TTC549 (cell line): ENCODE data around the gene GRIA1.

ENCODE experiments used
- FAIRE-seq: peaks from 2 replicates; lab custom pipeline; 2012; peaks lifted over from hg19 to GRCh38; lab: Jason Lieb, UNC

Gene GRIA1

GRCh38 chr5:153551537-153552079 is 61.1 kb downstream of the GRIA1 start:
- FAIRE-seq = no peak

DNA sequence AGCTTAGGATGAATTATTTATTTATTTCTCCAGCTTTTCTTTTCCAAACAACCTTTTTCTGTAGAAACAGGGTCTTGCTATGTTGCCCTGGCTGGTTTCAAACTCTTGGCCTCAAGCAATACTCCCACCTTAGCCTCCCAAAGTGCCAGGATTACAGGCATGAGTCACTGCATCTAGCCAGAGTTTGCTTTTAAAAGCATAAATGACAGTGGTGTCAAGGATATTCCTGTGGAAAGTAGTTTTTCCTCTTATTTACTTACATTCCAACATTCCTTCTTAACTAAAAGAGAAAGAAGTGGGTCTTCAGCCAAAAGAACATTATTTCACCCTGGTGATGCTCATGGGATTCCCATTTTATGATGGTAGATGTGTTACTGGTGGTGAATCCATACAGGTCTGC is 62.4 kb downstream of the GRIA1 start:
- FAIRE-seq = no peak

DNA sequence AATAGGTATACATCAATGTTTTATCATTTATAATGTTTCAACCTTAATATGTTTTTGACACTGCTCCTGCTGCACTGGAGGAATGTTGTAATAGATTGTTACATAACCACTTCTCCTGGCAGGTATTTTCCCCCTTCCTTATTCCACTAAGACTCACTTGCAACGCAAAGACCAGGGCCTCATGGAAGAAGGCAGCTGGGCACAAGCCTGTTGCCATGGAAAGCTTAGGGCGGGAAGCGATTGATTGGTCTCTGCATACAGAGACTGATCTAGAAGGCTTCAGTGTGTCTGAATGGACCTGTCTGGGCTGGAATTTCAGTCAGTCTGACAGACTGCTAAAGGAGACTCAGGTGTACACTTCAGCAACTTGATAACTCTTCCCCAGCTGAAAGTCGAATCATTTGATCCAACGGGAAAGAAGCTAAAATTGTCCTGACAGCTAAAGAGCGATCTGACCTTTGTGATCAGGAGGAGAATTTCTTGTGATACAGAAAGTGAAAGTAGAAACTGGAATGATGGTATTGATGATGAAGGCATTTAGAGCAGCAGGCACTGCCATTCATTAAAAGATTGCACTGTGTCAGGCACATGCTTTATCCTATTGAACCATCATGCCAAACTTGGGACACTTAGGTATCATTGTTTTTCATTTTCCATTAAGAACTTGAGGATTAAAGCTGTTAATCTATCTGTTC is 65.1 kb downstream of the GRIA1 start:
- no peak for FAIRE-seq

DNA sequence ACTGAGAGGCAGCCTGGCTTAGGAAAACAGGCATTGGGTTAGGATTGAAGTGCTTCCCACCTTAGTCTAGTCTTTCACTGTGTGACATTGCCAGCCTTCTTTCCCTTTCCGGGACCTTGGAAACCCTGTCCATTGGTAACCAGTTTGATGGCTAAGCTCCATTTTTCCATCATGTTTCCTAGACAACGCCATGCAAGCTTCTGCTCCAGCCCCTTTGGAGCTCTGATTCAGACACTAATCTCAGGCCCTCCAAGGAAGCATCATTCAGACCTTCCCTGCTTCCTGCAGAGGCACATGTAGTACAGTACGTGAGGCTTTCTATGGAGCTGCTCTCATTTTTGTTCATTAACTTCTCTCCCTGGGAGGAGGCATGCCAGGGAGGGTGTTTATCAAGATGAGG is 68.5 kb downstream of the GRIA1 start:
- FAIRE-seq = no peak

DNA sequence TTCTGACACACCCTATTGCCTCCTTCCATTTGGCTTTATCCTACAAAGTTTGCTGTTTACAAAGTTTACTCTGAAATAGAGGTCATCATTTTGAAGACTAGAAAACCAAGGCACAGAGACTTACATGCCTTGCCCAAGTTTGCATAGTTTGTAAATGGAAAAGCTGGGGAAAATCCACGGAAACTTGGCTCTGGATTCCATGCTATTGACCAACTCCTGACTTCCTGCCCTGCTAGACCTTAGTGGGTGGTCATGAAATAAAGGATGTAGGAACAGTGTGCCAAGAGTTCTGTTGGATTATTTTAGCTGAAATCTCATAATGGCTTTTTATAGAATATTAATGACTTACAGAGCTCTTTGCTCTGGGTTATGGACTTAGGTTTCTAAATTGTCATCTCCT is 69.5 kb downstream of the GRIA1 start:
- no peak for FAIRE-seq

DNA sequence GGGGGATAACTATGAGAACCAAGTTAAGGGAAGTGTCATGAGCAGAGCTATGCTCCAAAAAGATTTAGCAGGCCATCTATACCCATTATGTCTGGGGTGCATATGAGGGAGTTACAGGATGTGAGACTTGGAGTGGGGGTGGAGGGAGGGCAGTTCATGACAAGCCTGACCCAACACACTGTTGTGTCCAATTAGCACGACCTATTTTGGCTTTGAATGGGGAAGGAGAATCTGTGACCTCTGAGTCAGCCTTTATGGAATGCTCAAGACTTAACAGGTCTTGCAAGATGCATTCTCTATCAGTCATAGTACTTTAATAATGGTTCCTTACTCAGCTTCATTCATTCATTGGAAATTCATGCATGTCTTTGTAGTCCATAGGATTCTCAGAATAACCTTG is 71.7 kb downstream of the GRIA1 start:
- no peak for FAIRE-seq

- no peak for FAIRE-seq
Observed at GRCh38 chr5:153565822-153566221, 75.4 kb downstream of the GRIA1 start.

DNA sequence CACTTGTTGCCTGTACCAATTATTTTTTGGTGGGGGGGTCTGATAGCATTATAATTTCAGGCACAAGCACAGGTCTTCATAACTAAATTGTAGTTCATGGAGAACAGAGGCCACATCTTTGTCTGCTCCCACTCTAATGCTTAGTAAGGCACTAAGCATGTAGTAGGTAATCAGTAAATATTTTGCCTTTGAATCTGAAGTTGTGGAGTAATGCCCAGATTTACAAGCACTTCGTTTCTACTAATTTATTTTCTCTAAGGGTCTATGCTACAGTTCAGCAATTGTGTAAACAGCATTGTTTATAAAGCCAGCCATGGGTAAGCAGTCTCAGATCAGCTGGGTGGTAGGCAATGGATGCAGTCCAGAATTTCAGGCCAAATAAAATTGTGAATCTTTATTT is 78.6 kb downstream of the GRIA1 start:
- no peak for FAIRE-seq

DNA sequence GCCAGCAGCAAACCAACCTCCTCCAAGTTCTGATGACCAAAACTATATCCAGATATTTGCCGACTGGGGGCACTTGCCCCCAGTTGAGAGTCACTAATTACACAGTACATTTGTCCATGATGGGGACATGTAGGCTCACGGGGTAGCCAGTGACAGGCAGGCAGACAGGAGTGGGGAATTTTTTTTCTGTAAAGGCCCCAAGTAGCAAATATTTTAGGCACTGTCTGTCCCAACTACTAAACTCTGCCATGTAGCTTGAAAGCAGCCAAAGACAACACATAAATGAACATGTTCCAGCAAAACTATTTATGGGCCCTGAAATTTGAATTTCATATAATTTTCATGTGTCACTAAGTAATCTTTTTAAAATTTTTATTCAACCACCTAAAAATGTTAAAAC is 80.7 kb downstream of the GRIA1 start:
- FAIRE-seq = no peak

DNA sequence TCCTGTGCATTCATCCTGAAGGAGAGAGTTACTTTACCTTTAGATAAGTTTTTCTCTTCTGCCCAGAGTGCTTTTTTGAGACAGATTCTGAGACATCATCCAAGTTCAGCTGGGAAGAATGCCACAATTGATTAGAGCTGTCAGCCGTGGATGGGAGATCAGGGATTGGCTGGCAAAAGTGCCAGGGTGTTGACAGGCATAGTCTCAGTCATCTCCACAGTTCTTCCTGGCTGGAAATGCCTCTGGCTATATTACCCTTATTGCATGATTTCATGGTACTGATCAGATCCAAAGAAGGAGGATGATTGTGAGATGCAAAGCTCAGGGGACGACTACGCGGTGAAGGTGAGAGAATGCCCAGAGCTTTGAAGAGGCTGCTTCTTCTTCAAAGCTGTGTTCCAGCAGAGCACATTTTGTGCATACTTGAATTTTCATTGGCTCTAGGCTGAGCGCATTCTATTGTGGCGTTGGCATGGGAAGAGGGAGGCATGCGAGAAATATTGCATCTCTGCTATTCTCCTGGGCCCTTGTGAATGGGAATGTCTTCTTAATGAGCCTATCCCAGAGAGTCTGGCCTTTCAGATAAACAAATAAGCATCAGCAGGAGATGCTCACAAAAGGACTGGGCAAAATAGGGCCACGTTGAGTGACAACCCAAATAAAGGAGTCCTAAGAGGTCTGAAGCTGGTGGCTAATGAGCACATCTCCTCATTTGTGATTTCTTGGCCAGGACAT is 82.1 kb downstream of the GRIA1 start:
- FAIRE-seq = no peak

GRCh38 chr5:153573326-153574033 is 83.0 kb downstream of the GRIA1 start:
- FAIRE-seq = no peak

DNA sequence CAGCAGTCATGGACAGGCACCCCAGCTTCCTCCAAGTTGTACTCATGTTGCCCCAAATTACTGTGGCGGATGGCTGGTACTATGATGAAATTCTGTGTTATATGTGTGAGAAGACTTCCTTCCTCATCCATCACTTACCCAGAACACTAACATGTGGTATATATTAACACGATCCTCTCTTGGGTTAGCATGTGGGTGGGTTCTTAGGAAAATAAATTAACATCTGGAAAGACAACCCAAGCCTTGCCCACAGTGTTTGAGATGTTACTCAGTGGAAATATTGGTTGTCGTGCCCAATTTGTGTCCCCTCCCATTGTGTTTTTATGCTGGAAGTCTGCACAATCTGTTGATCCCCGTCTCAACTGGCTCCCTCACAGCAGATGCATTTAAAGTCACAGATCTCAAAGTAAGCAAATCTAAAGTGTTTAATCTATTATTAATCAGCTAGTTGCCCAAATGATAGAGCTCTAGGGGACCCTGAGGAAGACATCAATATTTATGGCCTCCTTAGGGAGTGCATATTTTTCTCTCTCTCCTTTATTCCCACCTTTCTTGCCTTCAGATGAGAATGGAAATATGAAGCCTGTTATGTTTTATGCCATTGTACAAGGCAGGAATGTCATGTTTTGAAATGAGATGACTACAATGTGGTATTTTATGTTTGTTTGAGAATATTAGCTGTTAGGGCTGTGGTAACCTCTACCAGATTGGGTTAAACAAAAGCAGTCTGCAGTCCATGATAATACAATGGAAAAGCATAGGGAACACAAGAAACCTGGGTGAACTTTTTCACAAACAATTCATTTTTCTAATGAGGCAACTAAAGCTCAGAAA is 93.9 kb downstream of the GRIA1 start:
- FAIRE-seq = no peak

DNA sequence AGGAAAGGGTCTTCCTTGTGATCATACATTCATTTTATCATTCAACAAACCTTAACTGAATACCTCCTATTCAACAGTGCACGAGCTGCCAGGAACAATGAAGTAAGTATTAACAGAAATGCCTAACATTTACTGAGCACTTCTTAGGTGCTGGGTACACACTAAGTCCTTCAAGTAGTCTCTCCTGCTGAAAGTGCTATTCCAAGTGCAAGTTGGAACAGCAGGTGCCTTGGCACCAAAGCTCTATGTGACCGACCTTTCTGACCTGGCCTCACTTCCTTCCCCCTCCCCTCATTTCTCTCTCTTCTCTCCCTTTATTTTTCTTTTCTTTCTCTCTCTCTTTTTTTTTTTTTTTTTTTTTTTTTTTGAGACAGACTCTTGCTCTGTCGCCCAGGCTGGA is 94.5 kb downstream of the GRIA1 start:
- FAIRE-seq = no peak

DNA sequence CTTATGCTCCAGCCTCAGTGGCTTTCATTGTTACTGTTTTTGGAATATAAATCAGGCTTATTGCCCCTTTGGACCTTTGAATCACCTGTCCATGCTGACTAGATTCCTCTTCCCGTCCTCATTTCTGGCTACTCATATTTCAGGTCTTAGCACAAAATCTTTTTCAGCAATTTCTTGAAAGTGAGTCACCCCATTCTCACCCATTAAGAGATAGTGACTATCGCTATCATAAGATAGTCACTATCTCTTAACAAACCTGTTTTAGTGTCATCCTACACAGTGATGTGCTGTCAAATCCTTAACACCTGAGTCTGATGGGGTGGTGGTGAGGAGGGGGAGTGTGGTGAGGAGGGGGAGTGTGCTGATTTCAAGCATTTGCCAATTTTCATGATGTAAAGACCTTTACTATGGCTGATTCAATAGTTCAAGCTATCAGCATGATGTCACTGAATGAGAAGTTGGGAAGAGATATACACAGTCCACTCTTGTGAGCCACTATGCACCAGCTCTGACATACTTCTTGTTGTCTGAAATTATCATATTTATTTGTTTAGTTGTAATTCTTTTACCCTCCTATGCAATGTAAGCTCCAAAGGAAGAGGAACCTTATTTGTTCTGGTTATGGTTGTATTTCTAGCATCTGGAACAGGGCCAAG is 95.3 kb downstream of the GRIA1 start:
- no peak for FAIRE-seq

DNA sequence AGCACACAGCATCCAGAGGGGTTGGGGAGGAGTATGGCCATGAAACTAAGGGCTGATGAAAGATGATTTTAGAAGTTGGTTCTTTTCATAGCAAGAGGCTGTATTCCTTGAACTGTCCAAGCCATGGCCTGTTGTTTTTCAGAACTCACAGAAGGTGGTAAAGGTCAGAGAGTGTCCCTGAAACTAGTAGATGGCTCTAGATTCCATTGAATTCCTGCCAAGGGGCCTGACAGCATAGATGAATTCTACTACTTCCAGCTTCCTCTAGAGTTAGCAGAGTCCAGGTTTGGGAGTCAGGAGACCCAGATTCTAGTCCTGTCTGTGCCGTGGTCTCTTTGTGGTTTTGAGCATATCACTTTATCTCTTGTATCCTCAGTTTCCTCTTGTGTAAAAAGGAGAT is 101.6 kb downstream of the GRIA1 start:
- FAIRE-seq = no peak

- no peak for FAIRE-seq
Observed at GRCh38 chr5:153594785-153595184, 104.3 kb downstream of the GRIA1 start.

DNA sequence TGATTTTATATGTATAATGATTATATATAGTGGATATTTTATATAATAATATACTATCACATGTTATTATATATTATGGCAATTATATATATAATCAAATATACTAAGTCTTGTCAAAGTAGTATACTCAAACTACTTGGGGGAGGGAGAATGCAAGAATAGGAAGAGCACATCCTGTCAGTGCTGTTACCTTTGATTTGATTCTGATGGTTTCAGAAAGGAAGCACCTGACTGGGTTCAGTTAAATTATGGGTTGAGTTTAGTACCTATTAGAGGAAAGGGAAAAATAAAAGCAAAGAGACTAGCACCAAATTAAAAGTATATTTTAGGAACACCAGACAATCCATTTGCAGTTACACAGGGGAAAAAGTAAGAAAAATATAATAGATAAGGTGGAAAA is 107.6 kb downstream of the GRIA1 start:
- no peak for FAIRE-seq

DNA sequence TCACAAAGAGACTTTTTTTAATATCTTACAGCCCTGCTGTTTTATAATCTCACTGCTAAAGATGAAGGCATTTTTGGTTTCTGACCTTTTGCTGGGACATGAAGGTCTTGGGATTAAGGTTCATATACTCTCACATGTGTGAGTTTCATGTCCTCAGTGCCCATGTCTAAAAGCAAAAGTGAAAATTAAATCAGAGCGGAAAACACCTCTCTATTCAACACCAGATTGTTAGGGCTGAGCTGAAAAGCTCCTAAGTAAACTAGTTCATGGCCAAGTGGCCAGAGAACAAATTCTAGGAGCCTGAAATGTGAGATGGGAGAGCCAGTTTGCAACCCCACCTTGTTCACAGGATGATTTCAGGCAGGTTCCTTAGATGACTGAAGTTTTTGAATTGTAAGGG is 110.9 kb downstream of the GRIA1 start:
- FAIRE-seq = no peak

GRCh38 chr5:153605386-153605785 is 114.9 kb downstream of the GRIA1 start:
- no peak for FAIRE-seq

GRCh38 chr5:153610009-153610408 is 119.5 kb downstream of the GRIA1 start:
- FAIRE-seq = no peak

GRCh38 chr5:153610811-153611210 is 120.3 kb downstream of the GRIA1 start:
- FAIRE-seq = no peak

DNA sequence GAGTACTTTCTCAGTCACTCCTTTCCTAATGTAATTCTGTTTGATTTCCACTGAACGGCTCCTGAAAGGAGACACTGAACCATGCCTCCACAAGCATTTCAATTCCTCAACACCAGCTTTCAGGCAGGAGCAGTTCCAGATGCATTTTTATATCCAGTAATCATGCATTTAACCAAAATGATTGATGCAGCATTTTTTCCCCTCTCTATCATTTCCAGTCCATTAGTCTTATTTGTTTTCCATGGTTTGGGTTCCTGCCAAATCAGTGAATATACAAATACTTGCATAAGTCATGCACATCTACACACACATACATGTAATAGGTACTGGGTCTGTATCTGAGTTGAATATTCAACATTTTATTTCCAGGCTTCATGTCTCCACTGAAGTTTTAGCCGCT is 122.7 kb downstream of the GRIA1 start:
- FAIRE-seq = no peak
